PC-3 (cell line): ENCODE data around the gene ATN1. TPM values are rescaled to one million over a fixed set of nuclear protein-coding genes. Genes with fewer than 3 reads are reported as not detected.

Experiments
- ATAC-seq: fragments of 200-7000 bp; cut with Tn5 transposase; 2 replicates; pipeline ENCODE4 v1.9.1; 2020; ENCODE audit warnings: mild to moderate bottlenecking, moderate library complexity
- BruUV-seq: library from RNA; stranded (reverse); fragments of 400-500 nt; replicated peaks from 2 replicates; lab custom pipeline; 2021; lab: Mats Ljungman, UMichigan
- CTCF ChIA-PET: fragments of 300-600 bp; sonication (Branson Sonifier 250); formaldehyde crosslinking; loops from one replicate; lab custom pipeline; 2022; ENCODE audit warnings: antibody characterized with exemption; lab: Charles Lee
- POLR2A ChIA-PET: fragments of 300-600 bp; sonication (Branson Sonifier 250); formaldehyde crosslinking; loops from one replicate; lab custom pipeline; 2022; ENCODE audit warnings: antibody characterized with exemption; ENCODE audit not compliant: unreplicated experiment; lab: Charles Lee
- DNase-seq: peaks from one replicate; pipeline ENCODE4 v3.0.0-alpha.2; 2015
- H2AFZ ChIP-seq: fragments of 300-600 bp; sonication (generic); 2 replicates; pipeline ENCODE4 v1.6.0; 2016; ENCODE audit warnings: antibody characterized with exemption, low read length
- H3F3A ChIP-seq: fragments of 300-600 bp; sonication (generic); one replicate; pipeline ENCODE4 v1.6.0; 2017; ENCODE audit warnings: antibody characterized with exemption, low read length, control low read depth, mild to moderate bottlenecking; ENCODE audit not compliant: unreplicated experiment
- H3K27ac ChIP-seq: fragments of 300-600 bp; sonication (generic); 2 replicates; pipeline ENCODE4 v1.5.1; 2016; ENCODE audit warnings: mild to moderate bottlenecking, low read length
- H3K27me3 ChIP-seq: fragments of 300-600 bp; sonication (generic); 2 replicates; pipeline ENCODE4 v1.6.1; 2016; ENCODE audit warnings: low read length, mixed read lengths
- H3K36me3 ChIP-seq: fragments of 300-600 bp; sonication (generic); 2 replicates; pipeline ENCODE4 v1.6.1; 2016; ENCODE audit warnings: low read depth, mixed run types, low read length, mixed read lengths
- H3K4me1 ChIP-seq: fragments of 300-600 bp; sonication (generic); 2 replicates; pipeline ENCODE4 v1.5.1; 2016; ENCODE audit warnings: low read length; ENCODE audit not compliant: insufficient read depth
- H3K4me2 ChIP-seq: fragments of 300-600 bp; sonication (generic); 2 replicates; pipeline ENCODE4 v1.6.0; 2016; ENCODE audit warnings: low read length
- H3K4me3 ChIP-seq: fragments of 300-600 bp; sonication (generic); 2 replicates; pipeline ENCODE4 v1.5.1; 2016; ENCODE audit warnings: mild to moderate bottlenecking, low read length, mixed read lengths
- H3K79me2 ChIP-seq: fragments of 300-600 bp; sonication (generic); 2 replicates; pipeline ENCODE4 v1.6.1; 2017; ENCODE audit warnings: low read length, mixed read lengths
- H3K9ac ChIP-seq: fragments of 300-600 bp; sonication (generic); 2 replicates; pipeline ENCODE4 v1.6.0; 2016; ENCODE audit warnings: mild to moderate bottlenecking, low read length
- H3K9me2 ChIP-seq: fragments of 300-600 bp; sonication (generic); replicated peaks from 2 replicates; pipeline ENCODE4 v1.6.1; 2016; ENCODE audit warnings: mixed run types, low read length, mixed read lengths
- H3K9me3 ChIP-seq: fragments of 300-600 bp; sonication (generic); 2 replicates; pipeline ENCODE4 v1.6.1; 2016; ENCODE audit warnings: low read length, mixed read lengths
- H4K20me1 ChIP-seq: fragments of 300-600 bp; sonication (generic); 2 replicates; pipeline ENCODE4 v1.6.1; 2016; ENCODE audit warnings: low read length, mixed read lengths
- EZH2 ChIP-seq: fragments of 300-600 bp; sonication (generic); IDR thresholded peaks from one replicate; pipeline ENCODE4 v1.6.1; 2017; ENCODE audit warnings: antibody characterized with exemption, mild to moderate bottlenecking, low read length; ENCODE audit not compliant: unreplicated experiment
- EZH2phosphoT487 ChIP-seq: fragments of 300-600 bp; sonication (generic); IDR thresholded peaks from 2 replicates; pipeline ENCODE4 v1.6.1; 2018; ENCODE audit warnings: mild to moderate bottlenecking, antibody characterized with exemption, low read length, borderline replicate concordance
- intact Hi-C: fragments of 100-400 bp; cut with micrococcal nuclease; formaldehyde crosslinking; loops from 2 replicates; pipeline ENCODE4 v1.9.0; 2023
- total RNA-seq: library from RNA; depleted of rRNA; stranded (reverse); fragments of >200 nt; gene quantifications from 2 replicates; pipeline ENCODE4 v1.2.3, GENCODE V29; 2014
- TF ChIP-seq, protein P1 (sequence below): fragments of 300-600 bp; sonication (generic); conservative IDR thresholded peaks from 2 replicates; pipeline ENCODE4 v1.5.1; 2017; ENCODE audit warnings: antibody characterized with exemption, low read depth, mild to moderate bottlenecking, low read length

Gene ATN1
- total RNA-seq, 1 experiment from 2014 or later: 11.6 TPM

DNA sequence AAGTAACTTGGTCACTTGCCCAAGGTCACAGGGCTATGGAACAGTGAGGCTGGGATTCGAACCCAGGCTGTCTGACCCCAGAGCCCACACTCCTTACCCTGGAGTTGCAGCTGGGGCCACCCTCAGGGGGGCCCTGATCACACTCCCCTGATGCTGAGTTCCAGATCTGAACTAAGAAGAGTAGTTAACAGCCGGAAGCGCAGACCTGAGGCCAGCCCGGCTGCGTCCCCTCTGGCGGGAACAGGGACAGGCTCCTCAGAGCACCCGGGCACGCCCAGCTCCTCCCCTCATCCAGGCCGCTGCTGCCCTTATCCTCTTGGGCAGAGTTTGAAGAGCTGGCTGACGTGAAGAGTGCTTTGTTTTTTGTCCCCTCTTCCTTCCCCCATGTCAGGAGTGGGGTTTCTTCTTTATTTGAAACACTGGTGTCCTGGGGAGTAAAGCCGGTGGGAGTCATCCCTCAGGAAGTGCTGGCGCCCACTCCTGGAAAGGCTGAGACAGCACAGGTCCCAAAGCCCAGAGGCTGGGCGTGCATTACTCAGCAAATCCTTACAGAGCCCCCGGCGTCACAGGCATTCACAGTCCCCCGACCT is 34.0 kb downstream of the ATN1 start:
- Histone ChIP-seq H3K9me2 (no peaks in the 10 kb centered on the region), H3K9me3 (no peaks in the 10 kb centered on the region), H3K36me3 (peaks cover 15% of the 10 kb centered on the region), H4K20me1 (no peaks in the 10 kb centered on the region), H3K27ac (peak overlapping the region; percentile 70), H3K79me2 (no peaks in the 10 kb centered on the region), H3K4me2 (peak overlapping the region; percentile 36; the same call in 1 of the 2 replicates), H3K4me1 (peaks cover 14% of the 10 kb centered on the region), H3K27me3 (no peaks in the 10 kb centered on the region), H3K9ac (peak overlapping the region; percentile 55), H3F3A (peaks cover 4% of the 10 kb centered on the region), H3K4me3 (no peak overlapping the region; the same call in 1 of the 2 replicates), H2AFZ (peak overlapping the region; percentile 84)
- ChIA-PET CTCF (interaction anchor here (2.5 kb wide), 1 partner anchor 18 kb away, joined by 10 read pairs; the partner anchor contains the start of genes C12orf57 and RNU7-1), POLR2A (interaction anchor here (0.5 kb wide), 1 partner anchor 748 kb away, joined by 3 read pairs; no protein-coding TSS in a partner anchor)
- DNase-seq (peak; percentile 61), ATAC-seq (peak; percentile 56)
- intact Hi-C loops: no loop called here
- BruUV-seq: no TSS peak
- TF ChIP-seq, protein P1, sequence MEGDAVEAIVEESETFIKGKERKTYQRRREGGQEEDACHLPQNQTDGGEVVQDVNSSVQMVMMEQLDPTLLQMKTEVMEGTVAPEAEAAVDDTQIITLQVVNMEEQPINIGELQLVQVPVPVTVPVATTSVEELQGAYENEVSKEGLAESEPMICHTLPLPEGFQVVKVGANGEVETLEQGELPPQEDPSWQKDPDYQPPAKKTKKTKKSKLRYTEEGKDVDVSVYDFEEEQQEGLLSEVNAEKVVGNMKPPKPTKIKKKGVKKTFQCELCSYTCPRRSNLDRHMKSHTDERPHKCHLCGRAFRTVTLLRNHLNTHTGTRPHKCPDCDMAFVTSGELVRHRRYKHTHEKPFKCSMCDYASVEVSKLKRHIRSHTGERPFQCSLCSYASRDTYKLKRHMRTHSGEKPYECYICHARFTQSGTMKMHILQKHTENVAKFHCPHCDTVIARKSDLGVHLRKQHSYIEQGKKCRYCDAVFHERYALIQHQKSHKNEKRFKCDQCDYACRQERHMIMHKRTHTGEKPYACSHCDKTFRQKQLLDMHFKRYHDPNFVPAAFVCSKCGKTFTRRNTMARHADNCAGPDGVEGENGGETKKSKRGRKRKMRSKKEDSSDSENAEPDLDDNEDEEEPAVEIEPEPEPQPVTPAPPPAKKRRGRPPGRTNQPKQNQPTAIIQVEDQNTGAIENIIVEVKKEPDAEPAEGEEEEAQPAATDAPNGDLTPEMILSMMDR: peak; percentile 63
- TF ChIP-seq EZH2phosphoT487: no peak

GRCh38 chr12:6962285-6963015 is 34.7 kb downstream of the ATN1 start:
- DNase-seq: no peak
- intact Hi-C loops: no loop called here
- BruUV-seq: no TSS peak
- H3K9me2 ChIP-seq: no peaks in the 10 kb centered on the region
- H3F3A ChIP-seq: peaks cover 4% of the 10 kb centered on the region
- peak overlapping the region; percentile 84 for H2AFZ ChIP-seq
- no peaks in the 10 kb centered on the region for H3K9me3 ChIP-seq
- ATAC-seq: no peak
- peak overlapping the region; percentile 55 for H3K9ac ChIP-seq
- no peaks in the 10 kb centered on the region for H3K27me3 ChIP-seq
- H3K4me3 ChIP-seq: no peak overlapping the region; the same call in 1 of the 2 replicates
- ChIA-PET POLR2A (no interaction called here), CTCF (interaction anchor here (2.5 kb wide), 1 partner anchor 18 kb away, joined by 10 read pairs; the partner anchor contains the start of genes C12orf57 and RNU7-1)
- H3K27ac ChIP-seq: peak overlapping the region; percentile 70
- H4K20me1 ChIP-seq: no peaks in the 10 kb centered on the region
- TF ChIP-seq EZH2phosphoT487 (no peak), EZH2 (no peak)
- TF ChIP-seq, protein P1: peak; percentile 5; the same call in 1 of the 2 replicates
- H3K4me2 ChIP-seq: peak overlapping the region; percentile 36; the same call in 1 of the 2 replicates
- H3K36me3 ChIP-seq: peaks cover 21% of the 10 kb centered on the region
- H3K79me2 ChIP-seq: no peaks in the 10 kb centered on the region; the same call in 1 of the 2 replicates
- peaks cover 14% of the 10 kb centered on the region for H3K4me1 ChIP-seq
